Nucleus accumbens (tissue), 56 donors: Measurements from ENCODE around the gene PSMD14.

Experiments used
- DNase-seq, 56 donors: peaks; one replicate each; lab custom pipeline; 2025; lab: John Stamatoyannopoulos, UW

Gene PSMD14

DNA sequence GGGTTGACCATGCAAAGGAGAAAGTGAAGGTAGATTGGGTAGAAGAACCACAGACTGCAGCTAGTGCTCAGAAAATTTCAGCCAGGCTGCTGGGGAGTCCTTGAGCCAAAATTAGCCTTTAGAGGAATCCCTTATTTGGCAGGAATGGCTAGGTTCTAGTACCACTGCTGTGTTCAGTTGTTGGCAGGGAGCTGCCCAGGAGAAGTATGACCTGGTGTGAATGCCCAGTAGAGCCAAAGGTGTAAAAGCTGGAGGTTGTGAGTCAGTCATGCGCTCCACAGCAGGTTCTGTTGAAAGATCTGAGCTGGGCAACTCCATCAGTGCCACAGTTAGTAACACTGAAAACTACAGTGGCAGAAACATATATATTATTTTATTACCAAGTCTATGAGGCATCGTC lies 71.5 kb downstream of the PSMD14 start:
- DNase-seq: no peak

DNA sequence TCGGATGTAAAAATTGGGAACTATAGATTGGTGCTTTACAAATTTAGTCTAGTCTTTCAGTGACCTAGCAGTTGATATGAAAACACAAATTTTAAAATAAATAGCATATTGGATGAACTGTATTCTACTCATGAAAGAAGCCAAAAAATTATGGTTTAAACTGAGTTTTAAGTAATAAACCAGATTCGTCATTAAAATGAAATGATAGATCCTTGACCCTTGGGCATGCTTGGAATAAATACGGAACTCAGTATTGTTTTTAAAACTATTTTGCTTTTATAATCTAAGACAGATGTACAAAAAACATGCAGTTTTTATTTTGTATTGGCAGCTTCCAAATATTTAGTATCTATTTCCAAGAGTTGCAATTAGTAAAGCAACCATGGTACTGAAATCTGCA lies 73.3 kb downstream of the PSMD14 start:
- no peak for DNase-seq

DNA sequence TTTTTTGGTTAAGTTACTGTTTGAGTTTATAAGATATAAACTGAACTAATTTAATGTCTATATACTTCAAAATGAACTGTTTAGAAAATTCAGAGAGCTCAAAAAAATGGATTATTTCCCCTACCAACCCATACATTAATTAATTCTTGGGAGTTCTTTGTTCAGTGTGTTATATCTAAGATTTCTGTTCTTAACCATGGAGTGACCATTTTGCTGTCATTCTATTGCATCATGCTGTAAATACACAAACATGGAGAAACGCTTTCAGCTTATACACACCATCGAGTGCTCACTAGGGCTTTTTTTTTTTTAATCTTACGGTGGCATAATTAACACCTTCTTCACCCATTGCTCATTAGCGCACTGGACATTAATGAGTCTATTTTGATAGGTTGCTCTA lies 74.5 kb downstream of the PSMD14 start:
- no peak for DNase-seq

DNA sequence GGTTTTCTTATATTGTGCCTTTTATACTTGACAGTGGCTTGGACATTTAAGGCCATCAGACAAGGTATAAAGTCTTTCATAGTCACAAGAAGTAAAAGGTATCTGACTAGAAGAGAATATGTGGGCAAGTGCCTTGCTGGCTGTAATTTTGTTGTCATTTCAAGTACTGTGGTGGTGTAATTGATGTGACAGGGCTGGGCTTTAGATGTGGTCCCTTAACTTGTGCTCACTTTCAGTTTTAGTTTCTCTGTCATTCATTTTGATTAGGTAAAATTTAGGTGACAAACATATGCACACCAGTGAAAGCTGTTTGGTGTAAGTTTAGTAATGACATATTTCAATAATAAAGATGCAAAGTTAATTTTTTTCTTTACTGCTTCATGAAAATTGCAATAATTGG lies 76.6 kb downstream of the PSMD14 start:
- DNase-seq: no peak

DNA sequence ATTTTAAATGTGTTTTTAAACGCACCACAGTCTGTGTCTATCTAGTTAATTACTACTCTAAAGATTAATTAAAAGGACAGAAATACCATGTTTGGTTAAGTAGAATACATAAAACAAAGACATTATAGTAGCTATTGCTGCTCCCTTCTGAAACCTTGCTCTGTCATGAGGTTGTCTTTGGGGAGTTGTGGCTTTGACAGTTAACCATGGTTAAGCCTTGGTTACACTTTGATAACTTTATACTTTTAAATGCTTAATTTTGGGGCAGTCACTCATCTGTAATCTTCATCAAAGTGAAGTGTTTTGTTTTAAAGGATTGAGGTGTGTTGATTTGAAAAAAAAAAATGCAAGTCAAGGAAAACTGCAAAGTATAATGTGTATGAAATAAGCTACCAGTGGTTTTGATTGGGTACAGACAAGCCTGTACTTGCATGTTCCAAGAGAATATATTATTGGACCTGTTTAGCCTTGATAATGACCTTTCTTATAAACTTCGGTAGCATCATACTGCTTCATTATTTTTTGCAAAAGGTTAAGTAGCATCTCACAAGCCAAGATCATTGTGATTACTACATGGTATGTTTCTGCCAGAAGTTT lies 78.1 kb downstream of the PSMD14 start:
- DNase-seq: no peak

DNA sequence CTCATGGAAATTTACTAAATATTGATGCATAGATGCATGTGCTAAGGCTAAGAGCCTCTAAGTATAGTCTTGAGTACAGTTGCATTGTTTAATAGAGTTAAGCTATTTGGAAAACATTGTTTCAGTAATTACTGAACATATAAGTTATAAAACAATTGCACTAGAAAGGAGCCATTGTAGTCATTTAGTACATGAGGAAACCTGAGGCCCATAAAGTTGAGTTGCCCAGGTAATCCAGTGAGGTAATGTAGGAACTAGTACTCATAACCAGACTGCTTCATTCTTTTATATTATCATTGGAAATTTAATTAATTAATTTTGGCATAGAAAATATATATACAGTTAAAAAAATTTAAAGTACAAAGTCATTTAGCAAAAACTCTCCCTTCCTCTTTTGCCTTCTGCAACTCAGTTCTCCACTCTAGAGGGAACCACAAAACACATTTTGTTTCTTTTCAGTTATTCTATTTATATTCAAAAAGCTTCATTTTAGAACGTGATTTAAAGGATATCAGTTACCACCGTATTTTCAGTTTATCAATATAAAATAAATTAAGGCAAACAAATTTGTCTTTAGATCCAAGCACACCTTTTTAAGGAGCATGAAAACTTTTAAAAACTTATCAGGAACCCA lies 80.0 kb downstream of the PSMD14 start:
- DNase-seq: no peak

DNA sequence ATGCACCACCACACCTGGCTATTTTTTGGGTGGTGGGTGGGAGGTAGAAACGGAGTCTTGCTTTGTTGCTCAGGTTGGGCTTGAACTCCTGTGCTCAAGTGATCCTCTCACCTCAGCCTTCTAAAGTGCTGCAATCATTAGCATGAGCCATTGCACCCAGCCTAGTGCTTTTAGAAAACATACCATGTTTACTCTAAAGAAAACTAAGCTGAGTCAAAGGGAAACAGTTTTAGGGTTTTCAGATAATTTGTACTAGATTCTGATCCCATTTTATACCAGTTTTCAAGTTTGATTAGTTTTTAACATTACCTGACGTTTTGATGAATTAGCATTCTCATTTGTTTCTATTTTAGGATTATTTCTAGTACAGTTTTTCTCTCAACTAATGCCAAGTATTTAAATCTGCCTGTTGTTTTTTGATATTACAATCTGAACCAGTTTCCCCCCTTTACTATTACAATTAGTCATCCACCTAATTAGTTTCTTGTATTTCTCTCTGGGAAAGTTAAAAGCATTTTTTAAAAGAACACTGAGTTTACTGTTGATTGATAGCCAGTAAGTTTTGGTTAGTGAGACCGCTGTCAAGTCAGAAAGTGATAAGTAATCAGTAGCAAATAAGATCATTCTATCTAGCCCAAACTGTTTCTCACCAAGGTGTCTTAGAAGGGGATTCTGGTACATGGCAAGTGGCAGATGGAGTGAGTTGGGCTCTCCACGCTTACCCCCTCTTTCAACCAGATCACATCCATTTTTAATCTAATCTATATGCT lies 83.7 kb downstream of the PSMD14 start:
- no peak for DNase-seq

DNA sequence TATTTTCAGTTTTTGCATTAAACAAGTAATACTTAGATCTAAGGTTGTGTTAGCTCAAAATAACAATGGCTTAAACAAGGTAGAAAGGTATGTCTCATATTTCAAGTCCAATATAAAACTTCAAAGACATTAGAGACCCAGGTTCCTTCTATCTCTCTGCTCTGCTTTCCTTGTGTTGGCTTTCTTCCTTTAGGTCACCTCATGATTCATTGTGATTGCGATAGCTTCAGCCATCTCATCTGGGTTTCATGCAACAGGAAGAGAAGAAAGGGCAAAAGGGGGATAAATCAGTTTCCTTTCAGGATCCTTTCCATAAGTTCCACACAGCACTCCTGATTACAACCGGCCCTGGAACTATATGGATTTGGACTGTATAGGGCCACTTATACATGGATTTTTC lies 91.9 kb downstream of the PSMD14 start:
- no peak for DNase-seq

DNA sequence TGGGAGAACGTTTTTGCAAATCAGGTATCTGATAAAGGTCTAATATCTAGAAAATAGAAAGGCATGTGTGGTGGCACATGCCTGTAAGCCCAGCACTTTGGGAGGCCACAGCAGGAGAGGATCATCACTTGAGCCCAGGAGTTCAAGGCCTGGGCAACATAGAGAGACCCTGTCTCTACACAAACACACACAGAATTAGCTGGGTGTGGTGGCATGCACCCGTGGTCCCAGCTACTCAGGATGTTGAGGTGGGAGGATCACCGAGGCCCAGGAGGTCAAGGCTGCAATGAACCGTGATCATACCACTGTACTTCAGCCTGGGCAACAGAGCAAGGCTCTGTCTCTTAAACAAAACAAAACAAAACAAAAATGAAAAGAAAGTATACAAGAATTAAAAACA lies 94.1 kb downstream of the PSMD14 start:
- DNase-seq: no peak

DNA sequence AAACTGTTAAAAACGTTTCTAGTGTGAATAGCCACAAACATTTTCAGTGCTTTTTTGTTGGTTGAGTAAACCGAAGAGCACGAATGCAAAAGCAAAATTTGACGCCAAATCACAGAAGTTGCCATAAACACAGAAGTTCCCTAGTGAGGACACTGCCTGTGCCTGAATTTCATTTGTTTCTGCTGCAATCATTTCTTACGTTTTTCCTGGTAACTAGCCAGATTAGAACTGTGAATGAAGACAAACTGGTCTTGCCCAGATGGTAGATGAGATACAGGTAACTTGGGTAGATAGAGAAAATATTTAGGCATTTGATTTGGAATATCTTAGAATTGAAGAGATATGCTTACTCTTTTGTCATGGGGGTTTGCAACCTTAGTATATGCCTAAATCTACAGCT lies 98.1 kb downstream of the PSMD14 start:
- no peak for DNase-seq

DNA sequence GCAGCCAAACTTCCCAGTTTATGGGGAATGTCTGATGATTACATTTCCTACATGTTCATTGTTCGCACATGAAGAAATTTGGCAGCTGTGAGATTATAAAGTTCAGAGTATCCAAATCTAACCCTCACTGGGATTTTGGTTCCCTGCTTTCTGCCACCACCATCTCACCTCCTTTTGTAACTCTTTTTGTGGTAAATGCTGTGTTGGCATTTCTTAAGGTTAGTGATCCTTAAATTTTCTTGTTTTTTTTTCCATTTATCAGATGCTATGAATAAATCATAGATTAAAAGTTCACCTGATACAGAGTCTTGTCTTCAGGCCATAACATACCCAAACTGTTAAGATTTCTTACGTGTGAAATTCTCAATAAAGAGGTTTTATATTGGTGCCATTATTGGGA lies 99.4 kb downstream of the PSMD14 start:
- no peak for DNase-seq

DNA sequence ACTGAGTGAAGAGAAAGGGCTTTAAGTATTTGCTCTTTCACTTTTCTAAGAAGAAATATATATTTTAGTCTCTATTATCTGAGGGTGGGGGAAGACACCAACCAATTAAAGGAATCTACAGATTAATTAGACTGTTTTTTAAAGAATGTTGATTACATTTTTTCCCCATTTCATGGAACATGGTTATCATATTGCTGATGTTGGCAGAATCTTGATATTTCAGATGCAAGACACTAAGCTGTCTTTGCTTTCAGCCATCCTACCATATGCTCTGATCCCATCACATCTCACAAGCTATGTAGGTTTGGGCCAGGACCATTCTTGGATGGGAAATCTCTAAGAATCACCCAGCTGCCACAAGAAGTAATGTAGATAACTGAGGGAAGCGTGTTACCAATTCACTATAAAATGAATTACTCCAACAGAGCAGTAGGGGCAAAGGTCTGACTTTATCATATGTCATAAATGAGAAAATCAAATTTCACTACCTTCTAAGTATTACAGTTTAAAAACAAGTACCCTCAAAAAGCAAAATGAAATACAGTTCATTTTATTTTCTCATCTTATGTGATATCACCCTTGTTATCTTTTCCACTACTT lies 101.2 kb downstream of the PSMD14 start:
- DNase-seq: no peak

DNA sequence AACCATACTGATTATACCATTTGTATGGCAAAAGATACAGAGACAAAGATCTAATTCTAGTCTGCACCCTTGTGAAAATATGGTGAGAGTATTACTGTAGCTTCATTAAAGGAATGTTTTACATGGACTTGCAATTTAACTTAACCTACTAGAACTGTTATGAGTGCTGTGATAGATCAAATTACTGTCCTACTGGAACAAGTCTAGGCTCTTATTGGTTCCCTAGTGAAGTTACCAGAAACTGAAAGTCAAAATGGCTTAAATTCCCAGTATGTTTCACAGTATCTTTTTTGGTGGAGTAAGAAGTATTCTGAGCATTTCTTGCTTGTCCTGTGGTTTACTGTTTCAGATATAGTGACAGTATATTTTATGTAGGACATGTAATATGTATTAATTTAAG lies 104.1 kb downstream of the PSMD14 start:
- DNase-seq: no peak

DNA sequence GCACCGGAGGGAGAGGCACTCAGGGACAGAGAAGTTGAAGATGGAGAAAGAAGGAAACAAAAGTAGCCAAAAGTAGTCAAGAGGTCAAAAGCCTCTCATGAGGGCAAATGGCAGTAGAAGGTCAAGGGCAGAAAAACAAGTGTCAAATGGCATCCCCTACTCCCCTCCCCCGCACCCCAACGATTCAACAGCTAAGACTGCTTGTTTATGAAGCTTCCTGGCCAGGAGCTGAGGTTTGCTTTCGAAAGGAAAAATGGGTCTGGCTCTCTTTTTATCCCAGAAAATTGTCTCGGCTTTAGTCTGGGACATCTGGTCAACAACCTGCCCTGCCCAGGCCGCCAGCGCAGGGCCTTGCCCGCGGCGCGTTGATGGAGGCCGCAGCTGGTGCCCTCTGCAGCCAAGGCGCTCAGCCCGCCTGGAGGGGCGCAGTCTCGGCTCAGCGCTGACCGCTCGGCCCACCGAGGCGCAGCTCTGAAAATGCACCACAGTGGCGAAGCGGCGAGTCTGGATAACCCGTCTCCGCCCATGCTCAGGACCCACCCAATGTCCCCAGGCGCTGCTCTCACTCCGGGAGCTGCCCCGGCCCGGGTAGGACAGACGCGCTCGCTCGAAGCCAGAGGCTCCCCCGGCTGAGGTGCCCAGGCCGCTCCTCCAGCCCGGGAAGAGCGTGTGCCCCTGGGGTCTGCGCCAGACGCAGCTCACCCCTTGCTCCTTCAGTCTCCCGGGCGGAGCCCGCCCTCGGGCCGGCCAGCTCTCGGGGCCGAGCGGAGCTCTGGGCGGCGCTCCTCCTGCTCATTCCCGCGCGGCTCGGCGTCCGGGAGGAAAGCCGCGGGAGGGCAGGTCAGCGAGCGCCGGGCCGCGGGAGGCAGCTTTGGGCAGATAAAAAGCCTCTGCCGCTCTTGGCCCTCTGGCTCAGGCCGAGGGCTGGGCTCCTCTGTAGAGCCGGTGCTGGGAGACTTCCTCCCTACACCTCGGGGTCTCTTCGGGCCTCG lies 106.1 kb downstream of the PSMD14 start:
- DNase-seq: peak in 7 of 56 donors; percentile 14 to 53 (median 27)

DNA sequence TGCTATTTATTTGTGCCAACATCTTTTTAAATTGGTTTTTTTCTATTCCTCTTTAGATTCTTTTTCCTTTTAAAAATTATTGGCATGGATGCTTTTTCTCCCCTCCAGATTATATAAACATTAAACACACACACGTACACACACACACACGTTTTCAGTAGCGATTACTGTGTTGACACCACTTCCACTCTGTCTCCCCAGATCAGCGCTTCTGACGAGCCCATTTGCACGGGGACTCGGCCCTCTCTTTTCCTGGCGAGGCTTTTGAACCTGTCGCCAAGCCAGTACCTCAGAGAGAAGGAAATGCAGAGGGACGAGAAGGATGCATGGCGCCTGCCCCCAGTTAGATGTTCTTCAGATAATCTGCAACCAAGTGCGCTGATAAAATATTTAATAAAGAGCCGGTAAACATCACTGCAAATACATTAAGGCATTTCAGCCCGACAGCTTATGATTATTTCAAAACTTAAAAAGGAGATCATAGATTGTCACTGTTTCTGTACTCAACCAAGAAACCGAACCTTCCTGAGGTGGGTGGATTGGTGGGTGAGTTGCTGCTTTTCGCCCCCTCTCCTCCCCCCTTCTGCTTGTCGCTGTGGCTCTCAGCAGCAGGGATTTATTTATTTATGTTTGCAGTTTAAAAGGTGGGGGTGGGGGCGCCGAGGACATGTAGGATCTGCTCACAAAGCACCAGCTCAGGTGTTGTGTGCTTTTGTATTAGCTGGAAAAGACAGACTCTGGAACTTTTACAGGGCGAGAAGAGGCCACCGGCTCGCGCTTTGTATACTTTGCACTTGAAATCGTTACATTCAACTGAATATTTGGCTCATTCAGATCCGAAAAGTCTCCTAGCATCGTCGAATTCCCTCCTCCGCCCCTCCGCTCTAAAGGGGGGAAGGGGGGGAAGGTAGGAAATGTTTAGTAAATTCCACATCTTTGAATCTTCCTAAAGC lies 107.1 kb downstream of the PSMD14 start:
- no peak for DNase-seq

DNA sequence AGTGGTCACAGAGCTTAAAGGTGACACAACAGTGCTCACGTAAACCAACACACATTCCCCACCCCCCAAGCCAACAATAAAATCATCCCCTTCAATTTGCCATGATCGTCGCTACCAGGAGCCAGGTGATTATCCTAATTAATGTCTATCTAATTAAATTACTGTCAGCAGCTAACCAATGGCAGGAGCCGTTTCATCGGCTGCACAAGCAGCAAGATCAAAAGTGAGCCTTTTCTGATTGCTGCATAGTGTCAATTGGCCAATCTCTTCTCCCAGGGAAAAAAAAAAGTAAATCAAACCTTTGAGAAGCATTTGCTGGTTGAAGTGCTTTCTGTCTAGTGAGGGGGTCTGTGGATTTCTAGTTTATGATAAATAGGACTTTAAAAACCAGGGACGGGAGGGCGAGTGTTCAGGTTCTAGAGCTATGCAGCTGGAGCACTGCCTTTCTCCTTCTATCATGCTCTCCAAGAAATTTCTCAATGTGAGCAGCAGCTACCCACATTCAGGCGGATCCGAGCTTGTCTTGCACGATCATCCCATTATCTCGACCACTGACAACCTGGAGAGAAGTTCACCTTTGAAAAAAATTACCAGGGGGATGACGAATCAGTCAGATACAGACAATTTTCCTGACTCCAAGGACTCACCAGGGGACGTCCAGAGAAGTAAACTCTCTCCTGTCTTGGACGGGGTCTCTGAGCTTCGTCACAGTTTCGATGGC lies 107.9 kb downstream of the PSMD14 start, which contains the start of gene TBR1:
TSS of gene TBR1 (plus strand) at position 311 of the 721 bp plus-strand sequence. CDS start at position 425, 114 bp downstream.
- peak in 1 of 56 donors; percentile 4 for DNase-seq

DNA sequence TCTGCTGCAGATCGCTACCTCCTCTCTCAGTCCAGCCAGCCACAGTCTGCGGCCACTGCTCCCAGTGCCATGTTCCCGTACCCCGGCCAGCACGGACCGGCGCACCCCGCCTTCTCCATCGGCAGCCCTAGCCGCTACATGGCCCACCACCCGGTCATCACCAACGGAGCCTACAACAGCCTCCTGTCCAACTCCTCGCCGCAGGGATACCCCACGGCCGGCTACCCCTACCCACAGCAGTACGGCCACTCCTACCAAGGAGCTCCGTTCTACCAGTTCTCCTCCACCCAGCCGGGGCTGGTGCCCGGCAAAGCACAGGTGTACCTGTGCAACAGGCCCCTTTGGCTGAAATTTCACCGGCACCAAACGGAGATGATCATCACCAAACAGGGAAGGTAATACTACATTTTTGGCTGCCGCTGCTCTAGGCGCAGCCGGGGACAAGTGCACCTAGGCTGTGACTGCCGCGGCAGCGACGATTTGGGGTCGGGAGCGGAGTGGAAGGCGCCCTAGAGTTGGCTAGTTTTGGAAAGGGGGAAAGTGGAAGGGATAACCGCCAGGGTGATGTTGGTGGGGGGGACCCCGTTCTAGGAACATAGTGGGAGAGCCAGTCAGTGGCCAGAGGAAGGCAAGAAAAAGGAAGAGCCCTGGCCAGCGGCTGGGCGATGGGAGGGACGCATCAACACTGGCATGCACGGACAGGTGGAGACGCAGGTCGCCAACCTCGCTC lies 108.6 kb downstream of the PSMD14 start:
- DNase-seq: no peak
